H1 (cell line): ENCODE measurements around the gene COQ8B.

Experiments
- GABPA ChIP-seq: IDR thresholded peaks from 2 replicates; pipeline ENCODE4 v1.6.1; 2011; ENCODE audit warnings: mild to moderate bottlenecking, low read length, moderate library complexity, borderline replicate concordance; ENCODE audit not compliant: insufficient read depth
- MAFK ChIP-seq: IDR thresholded peaks from 2 replicates; pipeline ENCODE4 v1.6.1; 2012; ENCODE audit warnings: low read depth, mild to moderate bottlenecking, improper control_type of control experiment, low read length
- RAD21 ChIP-seq, 2 experiments: IDR thresholded peaks in 1 of 2; conservative IDR thresholded peaks in 1 of 2; 2 replicates each; pipeline ENCODE4 v1.6.1; 2011; ENCODE audit warnings: low read depth in 2 of 2, low read length in 2 of 2, improper control_type of control experiment in 1 of 2, inconsistent platforms in 1 of 2, mild to moderate bottlenecking in 1 of 2, moderate library complexity in 1 of 2

DNA sequence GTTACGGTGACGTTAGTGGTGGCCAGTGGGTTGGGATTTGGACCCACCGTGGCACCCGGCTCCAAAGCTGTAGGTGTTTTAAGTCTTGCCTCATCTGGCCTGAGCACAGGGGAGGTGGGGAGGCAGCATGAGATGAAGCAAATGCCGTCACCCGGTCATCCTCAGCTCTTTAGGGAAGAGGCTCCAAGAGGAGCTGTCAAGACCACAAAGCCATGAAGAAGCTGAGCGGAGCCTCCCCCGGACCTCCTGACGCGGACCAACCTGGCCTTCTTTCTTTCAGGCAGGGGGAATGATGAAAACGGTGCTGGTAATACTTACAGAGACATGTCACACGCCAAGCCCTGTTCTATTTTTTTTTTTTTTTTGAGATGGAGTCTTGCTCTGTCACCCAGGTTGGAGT lies 26.2 kb upstream of the COQ8B start:
- no peak for TF ChIP-seq GABPA
- TF ChIP-seq MAFK, result no peak
- no peak for TF ChIP-seq RAD21 (IDR thresholded peaks at IDR 0.05 in 1 of 2, conservative IDR thresholded peaks at IDR 0.05 in 1 of 2; ENCODE audit: low read depth in 2 of 2, low read length in 2 of 2)
